GM12891 (cell line): ENCODE measurements around the gene RPF1.

Experiments used
- POLR2A ChIP-seq: IDR thresholded peaks from 2 replicates; pipeline ENCODE4 v1.6.1; 2011; ENCODE audit warnings: low read depth, low read length, control low read depth
- TAF1 ChIP-seq: IDR thresholded peaks from 2 replicates; pipeline ENCODE4 v1.6.1; 2011; ENCODE audit warnings: low read depth, low read length, control low read depth

DNA sequence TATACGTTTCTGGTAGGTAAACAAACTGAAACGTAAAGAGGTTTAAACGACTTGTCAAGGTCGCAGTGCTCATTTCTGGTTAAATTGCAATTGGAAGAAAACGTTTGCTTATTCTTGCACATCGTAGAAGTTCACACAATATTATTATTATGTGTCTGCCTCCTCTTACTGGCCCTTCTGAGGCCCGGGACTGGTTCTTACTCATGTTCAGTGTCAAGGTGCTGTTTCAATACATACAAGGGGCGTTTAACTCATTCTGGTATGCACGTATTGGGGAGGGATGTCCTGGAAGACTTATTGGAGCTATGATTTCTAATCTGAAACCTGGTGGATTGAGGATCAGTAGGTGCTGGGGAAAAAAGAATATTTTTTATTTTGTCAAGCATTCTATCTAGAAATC, 932 bp downstream of the RPF1 start:
- no peak for TF ChIP-seq TAF1
- no peak for TF ChIP-seq POLR2A
